ENCODE results near the gene ATF6B. TPM values are rescaled to one million over a fixed set of nuclear protein-coding genes. Genes with fewer than 3 reads are reported as not detected.

The ATF6B gene
- total RNA-seq, 6 experiments from 2014 or later: 80.0 to 96.2 (median 88.7) TPM

- H3K4me1 Mint-ChIP-seq (ENCODE audit: low read depth): peaks cover 41% of the 10 kb centered on the region
- no peaks in the 10 kb centered on the region for H3K9me3 Mint-ChIP-seq
- H3K27me3 Mint-ChIP-seq (ENCODE audit: insufficient read depth): peaks cover 2% of the 10 kb centered on the region; the same call in 1 of the 2 replicates
- H3K4me3 Mint-ChIP-seq: peak overlapping the region; percentile 100
- H3K36me3 Mint-ChIP-seq (ENCODE audit: low read depth): peaks cover 26% of the 10 kb centered on the region
- DNase-seq: no peak
- H3K27ac Mint-ChIP-seq: peak overlapping the region; percentile 98
- no peak for TF ChIP-seq CTCF (IDR thresholded peaks at IDR 0.05)
Measured at GRCh38 chr6:32126880-32127279, 1.2 kb downstream of the ATF6B start.

- Mint-ChIP-seq H3K36me3 (ENCODE audit: low read depth) (peaks cover 34% of the 10 kb centered on the region), H3K4me3 (no peak overlapping the region), H3K27me3 (ENCODE audit: insufficient read depth) (no peaks in the 10 kb centered on the region; the same call in 1 of the 2 replicates), H3K27ac (no peak overlapping the region), H3K9me3 (no peaks in the 10 kb centered on the region), H3K4me1 (ENCODE audit: low read depth) (peaks cover 36% of the 10 kb centered on the region)
- no peak for TF ChIP-seq CTCF (IDR thresholded peaks at IDR 0.05)
- DNase-seq: no peak
Measured at GRCh38 chr6:32123681-32124080, 4.4 kb downstream of the ATF6B start.

GRCh38 chr6:32120573-32121059 lies 7.4 kb downstream of the ATF6B start:
- Mint-ChIP-seq H3K4me3 (no peak overlapping the region), H3K27me3 (ENCODE audit: insufficient read depth) (peaks cover 2% of the 10 kb centered on the region), H3K4me1 (ENCODE audit: low read depth) (peaks cover 21% of the 10 kb centered on the region), H3K36me3 (ENCODE audit: low read depth) (peaks cover 18% of the 10 kb centered on the region), H3K27ac (no peak overlapping the region), H3K9me3 (no peaks in the 10 kb centered on the region)
- no peak for TF ChIP-seq CTCF (IDR thresholded peaks at IDR 0.05)
- DNase-seq: no peak

- peak; percentile 91 for TF ChIP-seq CTCF (IDR thresholded peaks at IDR 0.05)
- Mint-ChIP-seq H3K4me1 (ENCODE audit: low read depth) (peaks cover 37% of the 10 kb centered on the region), H3K4me3 (no peak overlapping the region), H3K27ac (peak overlapping the region; percentile 59), H3K9me3 (no peaks in the 10 kb centered on the region), H3K36me3 (ENCODE audit: low read depth) (peaks cover 11% of the 10 kb centered on the region), H3K27me3 (ENCODE audit: insufficient read depth) (peaks cover 2% of the 10 kb centered on the region; the same call in 1 of the 2 replicates)
- peak; percentile 87 for DNase-seq
Measured at GRCh38 chr6:32118782-32119628, 9.0 kb downstream of the ATF6B start.

- Mint-ChIP-seq H3K27me3 (ENCODE audit: insufficient read depth) (peaks cover 2% of the 10 kb centered on the region; the same call in 1 of the 2 replicates), H3K36me3 (ENCODE audit: low read depth) (peaks cover 16% of the 10 kb centered on the region), H3K4me1 (ENCODE audit: low read depth) (peaks cover 52% of the 10 kb centered on the region), H3K9me3 (no peaks in the 10 kb centered on the region), H3K27ac (peak overlapping the region; percentile 57), H3K4me3 (no peak overlapping the region)
- no peak for DNase-seq
- TF ChIP-seq CTCF (IDR thresholded peaks at IDR 0.05): no peak
Measured at GRCh38 chr6:32117461-32117860, 10.6 kb downstream of the ATF6B start.
